ENCODE measurements around the gene B9D2.

GRCh38 chr19:41311072-41311471 is 52.9 kb downstream of the B9D2 start:
- TF ChIP-seq GATA3 (IDR thresholded peaks at IDR 0.05; ENCODE audit: low read depth, low read length): no peak
- no peak for TF ChIP-seq GATA2 (IDR thresholded peaks at IDR 0.05; ENCODE audit: low read depth, low read length)
